Stimulated activated CD4-positive, alpha-beta T cell treated with anti-CD3 and anti-CD28 coated beads, Interleukin-4, amount 100 ng/mL, for 4 hours (primary cell): ENCODE data around the gene C8A.

ENCODE experiments used
- DNase-seq, 2 experiments: peaks; one replicate each; pipeline ENCODE4 v3.0.0-alpha.2; 2020

C8A gene

DNA sequence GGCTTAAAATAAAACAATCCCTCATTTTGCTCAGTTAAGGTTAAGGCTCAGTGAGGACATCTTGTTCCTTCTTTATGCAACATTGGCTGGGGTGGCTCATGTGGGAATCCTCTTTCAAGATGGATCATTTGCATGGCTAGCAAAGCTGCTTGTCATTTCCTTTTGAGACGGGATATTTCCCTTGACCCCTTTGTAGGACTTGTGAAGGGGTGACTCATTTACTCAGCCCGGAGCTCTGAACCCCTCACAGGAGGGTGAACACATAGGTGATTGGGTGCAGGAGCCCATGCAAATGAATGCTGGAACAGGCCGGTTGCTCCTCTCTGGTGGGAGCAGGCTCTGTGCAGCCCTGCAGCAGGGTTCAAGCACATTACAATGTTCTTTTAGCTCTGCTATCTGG, 15.8 kb upstream of the C8A start:
- DNase-seq: no peak

DNA sequence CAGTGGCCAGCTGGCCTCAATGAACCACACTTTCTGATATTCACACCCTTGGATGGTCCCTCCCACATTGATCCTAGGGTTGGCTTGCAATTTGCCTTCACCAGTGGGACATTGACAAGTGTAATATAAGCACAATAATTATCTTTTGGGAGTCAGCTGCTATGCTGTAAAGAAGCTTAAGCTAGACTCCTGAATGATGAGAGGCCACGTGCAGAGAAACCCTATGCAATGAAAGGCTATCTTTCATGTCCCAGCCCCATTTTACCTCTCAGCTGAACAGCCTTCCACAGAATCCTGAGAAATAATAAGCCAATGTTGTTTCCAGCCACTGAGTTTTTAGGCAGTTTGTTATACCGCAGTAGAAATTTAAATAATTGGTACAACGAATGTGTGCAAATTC, 11.1 kb upstream of the C8A start:
- DNase-seq: no peak

DNA sequence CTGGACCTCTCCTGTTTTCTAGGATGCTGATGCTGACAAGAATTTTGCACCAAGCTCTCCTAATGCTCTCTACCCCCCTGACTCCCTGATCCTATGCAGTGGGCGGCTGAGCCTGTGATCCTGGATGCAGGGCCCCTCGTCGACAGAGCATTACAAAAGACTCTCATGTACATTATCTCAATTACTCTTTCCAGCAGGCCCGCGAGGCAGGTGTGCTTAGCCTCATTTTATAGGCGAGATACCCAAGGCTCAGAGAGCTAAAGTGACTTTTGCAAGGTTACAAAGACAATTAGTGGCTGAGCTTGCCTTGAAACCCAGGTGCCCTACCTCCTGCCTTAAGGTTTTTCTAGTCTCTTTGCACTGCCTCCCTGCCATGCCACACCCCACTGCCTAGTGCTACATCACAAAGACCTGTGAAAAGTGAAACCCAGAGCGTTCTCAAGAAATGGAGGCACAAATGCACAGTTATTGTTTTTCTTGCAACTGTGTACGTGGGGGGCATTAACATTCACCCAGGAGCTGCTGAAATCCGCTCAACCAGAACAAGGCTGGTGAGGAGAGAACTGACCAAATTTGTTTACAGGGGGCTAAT, 10.0 kb upstream of the C8A start:
- no peak for DNase-seq

DNA sequence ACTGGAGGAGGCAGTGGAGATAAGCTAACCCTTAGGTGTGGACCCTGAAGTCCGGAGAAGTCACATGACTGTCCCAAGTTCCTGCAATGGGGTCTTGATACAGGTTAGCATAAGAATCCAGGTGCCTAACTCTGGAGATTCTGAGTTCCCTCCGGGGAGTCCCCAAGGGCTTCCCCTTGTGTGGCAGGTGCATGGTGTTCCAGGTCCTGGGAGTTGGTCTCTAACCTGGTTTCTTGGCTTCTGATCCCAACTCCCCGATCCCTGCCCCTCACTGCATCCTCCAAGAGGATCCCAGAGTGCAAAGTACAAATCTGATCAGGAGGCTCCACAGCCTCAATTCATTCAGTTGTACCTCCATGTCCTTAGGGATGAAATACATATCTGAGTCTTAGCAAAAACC, 9.3 kb upstream of the C8A start:
- DNase-seq: no peak

GRCh38 chr1:56849750-56850149, 4.8 kb upstream of the C8A start:
- DNase-seq: no peak

- no peak for DNase-seq
Observed at GRCh38 chr1:56850411-56850810, 4.2 kb upstream of the C8A start.

GRCh38 chr1:56850922-56851321, 3.7 kb upstream of the C8A start:
- DNase-seq: no peak

DNA sequence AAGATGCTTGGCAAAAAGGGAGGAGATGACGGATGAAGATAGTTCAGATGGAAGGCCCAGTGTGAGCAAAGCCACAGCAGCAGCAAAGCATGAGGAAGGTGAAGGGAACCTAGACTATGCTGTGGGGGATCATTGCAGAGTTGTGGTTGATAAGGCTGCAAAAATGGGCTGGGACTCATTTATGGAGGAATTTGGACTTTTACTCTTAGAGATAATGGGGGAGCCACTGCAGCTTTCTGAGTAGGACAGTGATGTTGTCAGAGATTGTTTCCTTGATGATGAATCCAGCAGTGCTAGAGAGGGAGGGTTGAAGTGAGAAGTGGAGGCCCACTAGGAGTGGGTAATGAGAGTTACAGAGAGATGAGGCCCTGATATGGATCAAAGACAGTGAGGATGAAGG, 2.1 kb upstream of the C8A start:
- no peak for DNase-seq

DNA sequence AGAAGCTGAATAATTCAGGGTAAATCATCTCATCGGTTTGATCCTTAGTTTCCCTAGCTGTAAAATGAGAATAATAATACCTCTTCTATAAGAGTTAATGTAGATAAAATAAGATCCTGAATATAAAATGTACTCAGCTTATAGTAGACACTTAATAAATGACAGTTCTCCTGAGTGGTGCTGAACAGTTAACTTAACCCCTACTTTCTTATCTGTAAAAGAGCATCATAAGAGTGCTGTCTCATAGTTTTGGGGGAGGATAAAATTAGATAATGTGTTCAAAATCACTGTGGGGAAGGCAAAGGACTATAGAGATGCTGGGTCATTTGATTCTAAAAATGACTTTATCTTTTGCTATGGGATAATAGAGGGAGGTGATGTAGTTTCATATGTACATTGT, 593 bp downstream of the C8A start:
- DNase-seq: no peak

DNA sequence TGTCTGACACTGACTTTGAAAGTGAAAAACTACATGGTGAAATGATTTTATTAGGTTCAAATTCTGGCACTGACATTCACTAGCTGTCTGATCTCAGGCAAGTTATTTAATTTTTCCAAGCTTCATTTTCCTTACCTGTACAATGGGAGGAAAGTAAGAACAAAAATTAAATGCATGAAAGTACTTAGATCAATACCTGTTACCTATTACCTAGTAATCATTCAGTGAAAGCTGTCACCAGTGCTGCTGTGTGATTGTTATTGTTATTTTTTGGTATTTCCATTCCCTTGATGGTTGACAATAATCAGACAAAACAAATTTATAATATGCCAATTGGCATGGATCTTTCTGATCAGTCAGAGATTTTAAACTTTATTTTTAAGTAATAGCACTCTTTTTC, 1.6 kb downstream of the C8A start:
- DNase-seq: no peak

GRCh38 chr1:56859287-56859686, 4.7 kb downstream of the C8A start:
- no peak for DNase-seq

DNA sequence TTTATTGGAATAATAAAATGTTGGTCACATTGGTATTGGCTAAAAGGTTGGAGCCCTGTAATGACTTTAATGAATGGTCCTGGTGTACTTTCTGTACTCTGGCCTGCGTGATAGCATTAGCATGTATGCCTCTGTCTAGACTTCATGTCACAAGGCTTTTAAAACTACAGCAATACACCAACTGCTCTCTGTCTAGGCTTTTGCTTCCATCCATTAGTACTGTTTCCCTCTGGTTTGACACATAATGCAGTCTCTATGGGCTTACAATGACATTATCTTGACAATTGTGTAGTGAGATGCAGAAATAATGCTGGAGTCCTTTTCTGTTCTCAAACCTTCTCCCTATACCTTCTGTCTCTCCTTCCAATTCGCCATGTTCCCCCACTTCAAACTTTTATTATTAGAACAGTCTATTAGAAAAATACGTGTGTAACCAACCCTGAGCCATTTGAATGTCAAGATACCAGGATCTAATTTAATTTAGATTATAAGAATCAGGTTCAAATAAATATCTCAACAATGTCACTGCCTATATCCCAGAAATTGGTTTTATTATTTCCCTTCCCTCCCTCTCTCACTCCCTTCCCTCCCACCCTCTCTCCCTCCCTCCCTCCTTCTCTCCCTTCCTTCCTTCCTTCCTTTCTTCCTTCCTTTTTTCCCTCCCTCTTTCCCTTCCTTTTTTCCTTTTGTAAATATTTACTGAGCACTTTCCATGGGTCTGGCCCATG, 8.8 kb downstream of the C8A start:
- no peak for DNase-seq

- no peak for DNase-seq
Observed at GRCh38 chr1:56864430-56864829, 9.8 kb downstream of the C8A start.

- no peak for DNase-seq
Observed at GRCh38 chr1:56866656-56867055, 12.1 kb downstream of the C8A start.

DNA sequence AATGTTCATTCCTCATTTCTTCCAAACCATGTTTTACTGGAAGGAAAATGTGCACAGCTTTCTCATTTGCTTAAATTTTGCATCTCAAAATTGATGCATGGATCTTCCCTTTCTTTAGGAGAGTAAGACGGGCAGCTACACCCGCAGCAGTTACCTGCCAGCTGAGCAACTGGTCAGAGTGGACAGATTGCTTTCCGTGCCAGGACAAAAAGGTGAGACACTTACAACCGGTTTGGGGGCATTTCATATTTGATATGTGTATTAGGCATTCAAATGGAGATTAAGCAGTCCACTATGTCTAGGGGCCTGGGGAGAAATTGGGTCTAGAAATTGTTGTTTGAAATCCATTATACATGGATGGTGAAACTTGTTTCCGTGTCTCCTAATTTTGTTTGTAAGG, 12.9 kb downstream of the C8A start:
- no peak for DNase-seq

DNA sequence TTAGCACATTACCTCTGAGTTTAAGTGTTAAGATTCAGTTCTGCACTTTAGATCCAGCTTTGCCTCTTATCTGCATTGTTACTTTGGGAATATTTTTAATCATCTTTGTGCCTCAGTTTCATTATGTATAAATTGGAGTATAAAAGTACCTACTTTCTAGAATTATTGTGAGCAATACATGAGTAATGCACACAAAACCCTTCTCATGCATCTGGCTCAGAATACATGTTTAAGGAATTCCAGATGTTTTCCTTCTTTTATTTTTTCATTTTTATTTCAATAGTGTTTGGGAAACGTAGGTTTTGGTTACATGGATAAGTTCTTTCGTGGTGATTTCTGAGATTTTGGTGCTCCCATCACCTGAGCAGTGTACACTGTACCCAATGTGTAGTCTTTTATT, 14.2 kb downstream of the C8A start:
- no peak for DNase-seq

GRCh38 chr1:56872597-56872996, 18.0 kb downstream of the C8A start:
- no peak for DNase-seq

GRCh38 chr1:56873213-56873612, 18.6 kb downstream of the C8A start:
- no peak for DNase-seq

- DNase-seq: no peak
Observed at GRCh38 chr1:56874689-56875088, 20.1 kb downstream of the C8A start.

DNA sequence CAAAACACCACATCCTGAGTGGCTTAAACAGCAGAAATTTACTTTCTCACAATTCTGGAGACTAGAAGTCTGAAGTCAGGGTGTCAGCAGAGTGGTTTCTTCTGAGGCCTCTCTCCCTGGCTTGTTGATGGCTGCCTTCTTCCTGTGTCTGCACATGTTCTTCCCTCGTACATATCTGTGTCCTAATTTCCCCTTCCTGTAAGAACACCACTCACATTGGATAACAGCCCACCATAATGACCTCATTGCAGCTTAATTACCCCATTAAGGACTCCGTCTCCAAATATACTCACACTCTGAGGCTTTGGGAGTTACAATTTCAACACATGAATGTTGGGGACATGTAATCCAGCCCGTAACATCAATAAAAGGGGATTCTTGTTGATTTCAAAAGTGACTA, 23.4 kb downstream of the C8A start:
- DNase-seq: no peak

DNA sequence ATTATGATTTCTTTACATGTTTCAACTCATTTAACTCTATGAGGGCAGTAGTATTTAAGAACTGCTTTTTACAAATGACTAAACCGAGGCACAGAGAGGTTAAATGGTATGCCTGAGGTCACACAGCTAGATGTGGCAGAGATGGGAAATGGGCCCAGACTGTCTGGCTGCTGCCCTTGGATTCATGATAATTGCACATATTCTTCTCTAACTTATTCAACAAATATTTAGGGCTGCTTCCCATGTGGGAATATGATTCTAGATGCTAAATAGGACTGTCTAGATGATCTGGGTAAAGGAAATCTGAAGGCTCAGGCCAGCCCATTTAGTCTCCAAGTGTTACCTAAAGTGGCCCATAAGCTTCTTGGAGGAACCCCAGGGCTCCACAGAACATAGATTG, 26.2 kb downstream of the C8A start:
- DNase-seq: no peak

- DNase-seq: no peak
Observed at GRCh38 chr1:56881417-56881816, 26.8 kb downstream of the C8A start.

- DNase-seq: no peak
Observed at GRCh38 chr1:56890229-56890628, 35.6 kb downstream of the C8A start.

DNA sequence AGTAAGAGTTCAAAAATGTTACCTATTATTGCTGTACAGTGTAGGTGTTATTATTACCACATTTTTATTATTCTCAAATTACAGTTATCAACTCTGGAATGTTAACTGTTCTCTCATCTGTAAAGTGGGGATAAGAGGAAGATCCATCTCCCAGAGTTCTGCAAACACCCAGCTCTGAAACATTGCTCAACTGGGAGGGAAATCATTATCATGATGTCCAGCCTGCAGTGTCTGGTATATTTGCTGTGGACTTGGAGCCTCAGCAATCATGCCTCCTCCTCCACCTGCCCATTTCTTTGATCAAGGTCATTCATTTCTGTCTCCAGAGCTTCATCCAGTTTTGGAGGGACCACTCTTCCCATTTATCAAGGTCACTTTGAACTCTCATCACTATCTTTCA, 39.4 kb downstream of the C8A start:
- DNase-seq: no peak
